Activated naive CD4-positive, alpha-beta T cell treated with anti-CD3 and anti-CD28 coated beads, Interleukin-2, amount 10 ng/mL, durations not matched to agents 7 days and 5 days (primary cell): ENCODE data around the gene TFDP1.

Experiments used
- CTCF ChIA-PET: fragments of 350-600 bp; sonication (Branson Sonifier 250); formaldehyde crosslinking; loops from one replicate; lab custom pipeline; 2021; ENCODE audit warnings: antibody characterized with exemption; lab: Charles Lee
- DNase-seq: peaks from one replicate; pipeline ENCODE4 v3.0.0-alpha.2; 2020
- H3K27ac Mint-ChIP-seq: one replicate; pipeline ENCODE4 v1.8.0; 2021; ENCODE audit warnings: mild to moderate bottlenecking, moderate library complexity, mixed read lengths
- H3K27me3 Mint-ChIP-seq: one replicate; pipeline ENCODE4 v1.8.0; 2021; ENCODE audit warnings: mild to moderate bottlenecking, mixed read lengths
- H3K36me3 Mint-ChIP-seq: one replicate; pipeline ENCODE4 v1.8.0; 2021; ENCODE audit warnings: mixed read lengths
- H3K4me1 Mint-ChIP-seq: one replicate; pipeline ENCODE4 v1.8.0; 2021; ENCODE audit warnings: mixed read lengths
- H3K4me3 Mint-ChIP-seq: one replicate; pipeline ENCODE4 v1.8.0; 2021; ENCODE audit warnings: mild to moderate bottlenecking, moderate library complexity, mixed read lengths
- H3K9me3 Mint-ChIP-seq: one replicate; pipeline ENCODE4 v1.8.0; 2021; ENCODE audit warnings: mixed read lengths

Gene TFDP1, protein sequence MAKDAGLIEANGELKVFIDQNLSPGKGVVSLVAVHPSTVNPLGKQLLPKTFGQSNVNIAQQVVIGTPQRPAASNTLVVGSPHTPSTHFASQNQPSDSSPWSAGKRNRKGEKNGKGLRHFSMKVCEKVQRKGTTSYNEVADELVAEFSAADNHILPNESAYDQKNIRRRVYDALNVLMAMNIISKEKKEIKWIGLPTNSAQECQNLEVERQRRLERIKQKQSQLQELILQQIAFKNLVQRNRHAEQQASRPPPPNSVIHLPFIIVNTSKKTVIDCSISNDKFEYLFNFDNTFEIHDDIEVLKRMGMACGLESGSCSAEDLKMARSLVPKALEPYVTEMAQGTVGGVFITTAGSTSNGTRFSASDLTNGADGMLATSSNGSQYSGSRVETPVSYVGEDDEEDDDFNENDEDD

DNA sequence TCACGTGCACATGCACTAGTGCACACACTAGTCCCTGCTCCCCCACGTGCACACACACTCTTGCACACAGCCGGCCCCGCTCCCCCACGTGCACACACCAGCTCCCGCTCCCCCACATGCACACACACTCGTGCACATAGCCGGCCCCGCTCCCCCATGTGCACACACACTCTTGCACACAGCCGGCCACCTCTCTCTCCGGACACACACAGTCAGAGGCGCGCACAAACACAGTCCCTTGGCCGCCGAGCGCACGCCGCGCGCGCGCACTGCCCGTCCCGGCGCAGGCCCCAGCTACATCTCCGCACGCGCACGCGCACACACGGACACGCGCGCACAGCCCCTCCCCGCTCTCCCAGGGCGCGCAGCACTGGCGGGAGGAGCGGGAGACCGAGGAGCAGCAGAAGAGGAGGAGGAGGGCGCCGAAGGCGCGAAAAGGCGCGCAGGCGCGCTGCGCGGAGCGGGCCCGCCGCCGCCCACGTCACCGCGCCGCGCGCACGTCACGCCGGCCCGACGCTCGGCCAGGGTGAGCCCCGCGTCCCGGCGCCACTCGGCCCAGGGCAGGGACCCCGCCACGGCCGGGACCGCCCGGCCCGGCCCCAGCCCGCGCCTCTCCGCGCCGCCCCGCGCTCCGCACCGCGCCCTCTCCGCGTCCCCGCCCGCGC is at the start of gene TFDP1:
Gene TFDP1, plus strand, starts transcription at position 549 of the 665 bp plus-strand sequence. CDS start 1,085 bp downstream, outside the sequence.
- no peaks in the 10 kb centered on the region for H3K9me3 Mint-ChIP-seq
- H3K4me3 Mint-ChIP-seq, result peak within 1 kb of the TSS; percentile 91
- peaks cover 33% of the 10 kb centered on the region for H3K36me3 Mint-ChIP-seq
- CTCF ChIA-PET, result no interaction called here
- H3K27ac Mint-ChIP-seq, result peak within 1 kb of the TSS; percentile 88
- peak; percentile 89 for DNase-seq
- H3K4me1 Mint-ChIP-seq, result peaks cover 39% of the 10 kb centered on the region
- H3K27me3 Mint-ChIP-seq, result peaks cover 10% of the 10 kb centered on the region

DNA sequence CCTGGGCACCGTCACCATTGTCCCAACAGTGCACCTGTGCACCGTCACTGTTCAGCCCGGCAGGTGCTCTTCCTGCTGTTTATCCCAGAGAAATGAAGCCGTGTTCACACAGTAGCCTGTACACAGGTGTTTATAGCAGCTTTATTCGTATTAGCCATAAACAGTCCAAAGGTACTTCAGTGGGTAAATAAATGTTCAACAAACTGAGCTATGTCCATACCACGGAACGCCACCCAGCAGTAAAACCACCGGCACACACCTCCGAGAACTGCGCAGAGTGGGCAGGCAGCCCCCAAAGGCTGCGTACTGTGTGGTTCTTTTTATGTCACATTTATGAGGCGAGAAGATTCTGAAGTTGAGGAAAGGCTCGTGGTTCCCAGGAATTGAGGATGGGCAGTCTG is 49.2 kb upstream of the TFDP1 start:
- CTCF ChIA-PET, result no interaction called here
- Mint-ChIP-seq H3K4me3 (no peak overlapping the region), H3K27ac (no peak overlapping the region), H3K27me3 (no peaks in the 10 kb centered on the region), H3K4me1 (no peaks in the 10 kb centered on the region), H3K36me3 (peaks cover 7% of the 10 kb centered on the region), H3K9me3 (no peaks in the 10 kb centered on the region)
- DNase-seq, result no peak

DNA sequence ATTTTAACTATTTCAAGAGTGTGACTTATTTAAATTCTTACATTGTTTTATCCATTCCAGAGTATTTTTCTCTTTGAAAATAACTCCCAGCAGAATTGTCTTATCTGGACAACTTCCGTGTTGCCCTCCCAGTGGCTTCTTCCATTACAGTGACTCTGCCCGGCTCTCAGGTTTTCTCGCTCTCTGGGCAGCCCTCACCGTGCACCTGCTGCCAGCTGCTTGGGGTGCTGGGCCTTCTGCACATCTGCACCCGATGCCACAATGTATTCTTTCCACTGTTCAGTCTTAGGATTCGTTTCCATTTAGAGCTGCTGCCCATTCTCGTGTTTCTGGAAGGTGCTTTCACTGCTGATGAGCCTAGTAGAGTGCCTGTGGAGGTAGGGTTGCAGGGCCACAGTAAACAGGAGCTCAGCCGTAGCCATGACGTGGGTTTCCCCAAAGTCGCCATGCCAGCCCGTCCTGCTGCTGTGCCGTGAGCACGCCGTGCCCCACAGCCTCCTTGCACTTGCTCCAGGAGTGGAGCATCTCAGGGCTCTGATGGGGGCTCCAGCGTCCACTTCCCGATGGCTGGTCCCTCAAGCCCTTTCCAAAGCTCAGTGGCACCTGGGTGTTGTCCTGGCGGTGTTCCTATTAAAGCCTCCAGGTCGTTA is 48.0 kb upstream of the TFDP1 start:
- H3K4me3 Mint-ChIP-seq, result no peak overlapping the region
- H3K36me3 Mint-ChIP-seq, result peaks cover 17% of the 10 kb centered on the region
- peaks cover 8% of the 10 kb centered on the region for H3K9me3 Mint-ChIP-seq
- H3K4me1 Mint-ChIP-seq, result no peaks in the 10 kb centered on the region
- CTCF ChIA-PET, result no interaction called here
- H3K27me3 Mint-ChIP-seq, result no peaks in the 10 kb centered on the region
- DNase-seq, result no peak
- no peak overlapping the region for H3K27ac Mint-ChIP-seq

DNA sequence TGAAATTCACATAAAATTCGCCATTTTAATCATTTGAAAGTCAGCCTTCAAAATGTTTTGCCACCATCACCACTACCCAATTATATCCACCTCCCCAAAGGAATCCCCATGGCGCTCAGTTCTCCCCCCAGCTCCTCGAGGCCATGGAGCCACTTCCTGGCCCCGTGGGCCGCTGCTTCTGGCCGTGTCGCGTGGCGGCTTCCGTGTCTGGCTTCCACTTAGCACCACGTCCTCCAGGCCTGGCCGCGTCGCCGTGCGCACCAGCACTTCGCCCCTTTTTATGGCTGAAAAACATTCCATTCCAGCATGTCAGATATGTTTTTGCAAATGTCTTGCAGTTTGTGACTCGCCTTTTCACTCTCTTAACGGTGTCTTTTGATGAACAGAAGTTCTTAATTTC is 47.3 kb upstream of the TFDP1 start:
- peaks cover 8% of the 10 kb centered on the region for H3K9me3 Mint-ChIP-seq
- CTCF ChIA-PET, result no interaction called here
- no peaks in the 10 kb centered on the region for H3K27me3 Mint-ChIP-seq
- peaks cover 17% of the 10 kb centered on the region for H3K36me3 Mint-ChIP-seq
- no peaks in the 10 kb centered on the region for H3K4me1 Mint-ChIP-seq
- DNase-seq, result no peak
- no peak overlapping the region for H3K27ac Mint-ChIP-seq
- no peak overlapping the region for H3K4me3 Mint-ChIP-seq

DNA sequence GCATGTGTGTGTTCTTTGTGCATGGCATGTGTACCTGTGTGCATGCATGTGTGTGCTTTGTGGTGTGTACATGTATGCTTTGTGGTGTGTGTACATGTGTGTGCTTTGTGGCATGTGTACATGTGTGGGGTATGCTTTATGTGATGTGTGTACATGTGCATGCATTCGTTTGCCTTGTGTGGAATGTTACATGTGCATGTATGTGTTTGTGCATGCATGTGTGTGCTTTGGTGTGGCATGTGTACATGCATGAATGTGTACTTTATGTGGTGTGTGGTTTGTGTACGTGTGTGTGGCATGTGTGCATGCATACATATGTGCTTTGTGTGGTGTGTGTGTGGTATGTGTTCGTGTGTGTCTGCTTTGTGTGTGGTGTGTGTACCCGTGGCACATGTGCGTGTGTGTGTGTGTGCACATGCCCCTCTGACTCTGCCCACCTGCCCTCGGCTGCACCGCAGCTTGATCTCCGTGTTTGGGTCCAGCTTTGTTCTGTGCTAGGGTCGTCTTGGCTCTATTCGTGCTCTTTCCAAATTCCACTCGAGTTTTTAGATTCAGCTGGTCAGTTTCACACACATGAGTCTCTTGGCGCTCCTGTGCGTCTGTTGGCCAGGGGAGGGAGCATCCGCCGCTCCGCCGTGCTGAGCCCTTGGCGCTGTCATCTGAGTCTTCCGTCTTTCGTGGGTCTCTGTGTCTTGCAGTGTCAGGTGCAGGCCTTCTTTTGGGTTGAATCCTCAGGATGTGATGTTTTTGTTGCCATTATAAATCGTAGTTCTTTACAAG is 46.5 kb upstream of the TFDP1 start:
- peaks cover 8% of the 10 kb centered on the region for H3K9me3 Mint-ChIP-seq
- no peak for DNase-seq
- H3K27ac Mint-ChIP-seq, result no peak overlapping the region
- CTCF ChIA-PET, result no interaction called here
- no peaks in the 10 kb centered on the region for H3K4me1 Mint-ChIP-seq
- H3K4me3 Mint-ChIP-seq, result no peak overlapping the region
- no peaks in the 10 kb centered on the region for H3K27me3 Mint-ChIP-seq
- peaks cover 17% of the 10 kb centered on the region for H3K36me3 Mint-ChIP-seq

DNA sequence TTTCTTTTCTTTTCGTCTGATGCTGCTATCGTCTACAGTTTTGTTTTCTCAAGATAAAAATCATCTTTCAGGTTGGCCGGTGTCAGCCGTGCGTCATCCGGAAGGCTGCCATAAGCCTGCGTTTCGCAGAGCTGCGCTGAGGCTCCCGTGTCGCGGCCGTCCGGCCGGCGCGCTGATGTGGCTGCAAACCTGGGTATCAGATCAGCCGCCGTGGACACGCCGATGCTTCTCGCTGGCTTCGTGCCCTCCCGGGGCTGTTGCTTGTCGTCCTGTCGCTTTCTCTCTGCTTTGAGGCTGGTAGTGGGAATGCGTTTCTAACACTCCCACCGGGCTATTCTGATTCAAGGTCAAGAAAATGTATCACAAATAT is 45.9 kb upstream of the TFDP1 start:
- CTCF ChIA-PET, result no interaction called here
- Mint-ChIP-seq H3K27ac (no peak overlapping the region), H3K4me3 (no peak overlapping the region), H3K4me1 (no peaks in the 10 kb centered on the region), H3K27me3 (no peaks in the 10 kb centered on the region), H3K9me3 (peaks cover 10% of the 10 kb centered on the region), H3K36me3 (peaks cover 20% of the 10 kb centered on the region)
- no peak for DNase-seq

DNA sequence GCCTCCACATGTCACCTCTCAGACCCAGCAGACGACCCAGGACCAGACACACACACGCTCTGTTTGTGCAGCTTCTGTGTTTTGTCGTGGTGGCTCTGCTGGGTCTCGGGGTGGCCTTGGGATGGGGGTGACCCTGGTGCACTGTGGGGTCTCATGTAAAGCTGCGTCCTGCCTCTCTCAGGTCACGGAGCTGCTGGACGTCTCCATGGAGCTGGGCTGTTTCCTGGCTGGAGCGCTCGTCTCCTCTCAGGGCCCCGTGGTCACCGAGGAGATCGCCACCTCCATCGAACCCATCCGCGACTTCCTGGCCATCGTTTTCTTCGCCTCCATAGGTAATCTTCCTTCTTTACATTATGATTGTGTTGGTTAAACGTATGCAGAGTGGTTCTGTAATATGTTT is 45.4 kb upstream of the TFDP1 start:
- no peaks in the 10 kb centered on the region for H3K4me1 Mint-ChIP-seq
- H3K36me3 Mint-ChIP-seq, result peaks cover 21% of the 10 kb centered on the region
- DNase-seq, result no peak

DNA sequence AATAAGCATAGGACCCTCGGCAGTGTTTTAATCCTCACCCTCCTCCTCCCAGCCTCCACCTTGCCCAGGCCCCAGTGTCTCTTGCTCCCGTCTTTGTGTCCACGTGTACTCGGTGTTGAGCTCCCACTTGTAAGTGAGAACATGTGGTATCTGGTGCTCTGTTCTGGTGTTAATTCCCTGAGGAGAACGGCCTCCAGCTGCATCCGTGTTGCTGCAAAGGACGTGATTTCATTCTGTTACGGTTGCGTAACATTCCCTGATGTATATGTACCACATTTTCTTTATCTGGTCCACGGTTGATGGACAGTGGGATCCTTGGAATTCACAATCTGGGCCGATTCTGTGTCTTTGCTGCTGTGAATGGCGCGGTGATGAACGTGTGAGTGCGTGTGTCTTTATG is 44.7 kb upstream of the TFDP1 start:
- no peak overlapping the region for H3K4me3 Mint-ChIP-seq
- H3K27ac Mint-ChIP-seq, result no peak overlapping the region
- peaks cover 10% of the 10 kb centered on the region for H3K9me3 Mint-ChIP-seq
- no peaks in the 10 kb centered on the region for H3K27me3 Mint-ChIP-seq
- CTCF ChIA-PET, result interaction anchor here (1.0 kb wide), 1 partner anchor 22 kb away, joined by 3 read pairs; no protein-coding TSS in a partner anchor
- no peaks in the 10 kb centered on the region for H3K4me1 Mint-ChIP-seq
- peaks cover 21% of the 10 kb centered on the region for H3K36me3 Mint-ChIP-seq
- DNase-seq, result no peak

More for the DNA sequence above, 45.4 kb upstream of the TFDP1 start:
- no peak overlapping the region for H3K27ac Mint-ChIP-seq
- H3K9me3 Mint-ChIP-seq, result peaks cover 10% of the 10 kb centered on the region
- no peaks in the 10 kb centered on the region for H3K27me3 Mint-ChIP-seq
- CTCF ChIA-PET, result interaction anchor here (1.0 kb wide), 1 partner anchor 23 kb away, joined by 3 read pairs; no protein-coding TSS in a partner anchor
- no peak overlapping the region for H3K4me3 Mint-ChIP-seq

DNA sequence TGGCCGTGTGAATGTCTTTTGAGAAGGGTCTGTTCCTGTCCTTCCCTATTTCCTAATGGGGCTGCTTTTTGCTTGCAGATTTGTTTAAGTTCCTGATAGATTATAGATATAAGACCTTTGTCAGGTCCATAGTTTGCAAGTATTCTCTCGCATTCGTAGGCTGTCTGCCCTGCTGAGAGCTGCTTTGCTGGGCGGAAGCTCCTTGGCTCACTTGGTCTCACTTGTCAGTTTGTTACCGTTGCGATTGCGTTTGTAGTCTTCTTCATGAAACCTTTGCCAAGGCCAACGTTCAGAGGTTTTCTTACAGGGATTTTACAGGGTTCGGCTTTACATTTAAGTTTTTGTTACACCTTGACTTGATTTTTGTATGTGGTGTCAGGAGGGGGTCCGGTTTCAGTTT is 44.0 kb upstream of the TFDP1 start:
- H3K36me3 Mint-ChIP-seq, result peaks cover 21% of the 10 kb centered on the region
- no peak for DNase-seq
- H3K4me1 Mint-ChIP-seq, result no peaks in the 10 kb centered on the region
- H3K9me3 Mint-ChIP-seq, result peaks cover 10% of the 10 kb centered on the region
- no peaks in the 10 kb centered on the region for H3K27me3 Mint-ChIP-seq
- CTCF ChIA-PET, result no interaction called here
- no peak overlapping the region for H3K27ac Mint-ChIP-seq
- no peak overlapping the region for H3K4me3 Mint-ChIP-seq

DNA sequence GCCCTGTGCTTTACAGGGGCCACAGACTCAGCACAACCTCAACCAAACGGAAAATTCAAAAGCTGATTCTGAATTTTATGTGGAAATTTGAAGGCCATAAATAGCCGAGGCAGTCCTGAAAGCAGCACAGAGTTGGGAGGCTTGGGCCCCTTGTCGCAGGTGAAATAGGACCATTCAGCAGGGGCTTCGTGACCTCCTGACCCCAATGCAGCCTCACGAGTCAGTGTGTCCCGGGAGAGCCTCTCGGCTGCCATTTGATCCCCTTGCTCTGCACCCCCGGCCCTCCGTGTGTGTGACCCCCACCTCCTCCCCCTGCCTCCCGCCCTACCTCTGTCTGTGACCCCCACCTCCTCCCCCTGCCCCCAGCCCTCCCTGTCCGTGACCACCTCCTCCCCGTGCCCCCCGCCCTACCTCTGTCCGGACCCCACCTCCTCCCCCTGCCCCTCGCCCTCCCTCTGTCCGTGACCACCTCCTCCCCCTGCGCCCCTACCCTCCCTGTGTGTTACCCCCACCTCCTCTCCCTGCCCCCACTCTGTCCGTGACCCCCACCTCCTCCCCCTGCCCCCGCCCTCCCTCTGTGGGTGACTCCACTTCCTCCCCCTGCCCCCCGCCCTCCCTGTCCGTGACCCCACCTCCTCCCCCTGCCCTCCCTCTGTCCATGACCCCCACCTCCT is 41.7 kb upstream of the TFDP1 start:
- peaks cover 21% of the 10 kb centered on the region for H3K36me3 Mint-ChIP-seq
- no peaks in the 10 kb centered on the region for H3K4me1 Mint-ChIP-seq
- H3K27me3 Mint-ChIP-seq, result no peaks in the 10 kb centered on the region
- H3K9me3 Mint-ChIP-seq, result peaks cover 10% of the 10 kb centered on the region
- DNase-seq, result no peak
- CTCF ChIA-PET, result no interaction called here
- H3K27ac Mint-ChIP-seq, result no peak overlapping the region
- no peak overlapping the region for H3K4me3 Mint-ChIP-seq

DNA sequence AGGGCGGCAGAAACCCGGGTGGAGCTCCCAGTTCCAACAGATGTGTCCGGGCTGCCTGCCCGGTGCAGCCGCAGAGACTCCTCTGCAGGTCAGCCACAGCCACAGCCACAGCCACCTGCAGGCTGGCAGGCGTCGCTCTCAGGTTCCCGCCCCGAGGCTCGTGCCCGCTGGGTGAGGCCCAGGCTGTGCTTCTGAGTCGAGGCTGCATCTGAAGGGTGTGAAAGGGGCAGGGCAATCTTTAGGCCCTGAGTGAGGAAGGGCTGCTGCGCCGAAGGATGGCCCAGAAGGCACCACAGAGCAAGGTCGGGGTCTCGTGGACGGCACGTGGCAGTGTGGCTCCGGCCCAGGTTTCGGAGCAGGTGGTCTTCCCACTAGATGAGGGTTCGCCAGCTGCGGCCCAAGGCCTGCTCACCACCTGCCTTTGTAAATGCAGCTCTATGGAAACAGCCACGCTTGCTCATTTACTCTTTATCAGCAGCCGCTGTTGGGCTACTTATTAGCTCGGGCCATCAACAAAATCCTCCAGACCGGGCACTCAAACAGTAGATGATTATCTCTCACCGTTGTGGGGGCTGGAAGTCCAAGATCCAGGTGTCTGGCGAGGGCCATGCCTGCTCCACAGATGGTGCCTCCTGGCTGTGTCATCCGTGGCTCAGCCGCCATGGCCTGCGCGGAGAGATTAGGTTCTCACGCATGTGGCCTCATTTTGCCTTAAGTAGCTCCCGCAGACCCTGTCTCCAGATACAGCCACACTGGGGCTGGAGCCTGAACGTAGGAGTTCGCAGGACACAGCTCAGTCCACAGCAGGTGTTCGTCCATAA is 40.3 kb upstream of the TFDP1 start:
- Mint-ChIP-seq H3K36me3 (peaks cover 21% of the 10 kb centered on the region), H3K9me3 (peaks cover 10% of the 10 kb centered on the region), H3K4me3 (no peak overlapping the region), H3K27ac (no peak overlapping the region), H3K27me3 (no peaks in the 10 kb centered on the region), H3K4me1 (no peaks in the 10 kb centered on the region)
- no peak for DNase-seq
- CTCF ChIA-PET, result interaction anchor here (1.3 kb wide), 1 partner anchor 10 kb away, joined by 3 read pairs; no protein-coding TSS in a partner anchor

DNA sequence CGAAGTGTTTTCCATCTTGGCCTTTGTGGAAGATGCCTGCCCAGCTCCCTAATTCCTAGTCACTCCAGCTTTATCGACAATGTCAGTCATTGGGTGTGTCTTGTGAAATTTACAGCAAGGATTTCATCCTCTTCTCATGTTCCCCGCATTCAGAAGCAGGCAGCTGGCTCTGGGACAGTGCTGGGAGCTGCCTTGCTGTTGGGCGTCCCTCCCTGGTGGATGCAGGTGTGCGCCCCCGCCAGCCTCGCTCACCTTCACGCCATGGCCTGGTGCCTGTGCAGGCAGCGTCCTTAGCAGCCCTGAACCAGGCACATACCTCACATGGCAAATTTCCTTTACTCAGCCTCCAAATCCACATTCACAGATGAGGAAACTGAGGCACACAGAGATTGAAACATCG is 39.7 kb upstream of the TFDP1 start:
- Mint-ChIP-seq H3K27me3 (no peaks in the 10 kb centered on the region), H3K9me3 (peaks cover 10% of the 10 kb centered on the region)

More for the DNA sequence above, 39.7 kb upstream of the TFDP1 start:
- peaks cover 19% of the 10 kb centered on the region for H3K36me3 Mint-ChIP-seq
- no peak overlapping the region for H3K4me3 Mint-ChIP-seq
- H3K27ac Mint-ChIP-seq, result no peak overlapping the region
- CTCF ChIA-PET, result interaction anchor here (1.3 kb wide), 1 partner anchor 10 kb away, joined by 3 read pairs; no protein-coding TSS in a partner anchor
- DNase-seq, result no peak
- no peaks in the 10 kb centered on the region for H3K4me1 Mint-ChIP-seq
